Naive thymus-derived CD4-positive, alpha-beta T cell (primary cell): ENCODE measurements around the gene UCP3. TPM values are rescaled to one million over a fixed set of nuclear protein-coding genes. Genes with fewer than 3 reads are reported as not detected.
A peak's percentile ranks its signal among the peaks of the same experiment; 100 is the strongest.

Experiments used
- ATAC-seq: fragments of 150-1000 bp; cut with Tn5 transposase; 2 replicates; pipeline ENCODE4 v1.10.0; 2021; ENCODE audit warnings: mild to moderate bottlenecking, moderate library complexity
- CTCF ChIA-PET: fragments of 350-600 bp; sonication (Branson Sonifier 250); formaldehyde crosslinking; loops from one replicate; lab custom pipeline; 2021; ENCODE audit warnings: antibody characterized with exemption; lab: Charles Lee
- POLR2A ChIA-PET: fragments of 350-600 bp; sonication (Branson Sonifier 250); formaldehyde crosslinking; loops from one replicate; lab custom pipeline; 2021; ENCODE audit warnings: antibody characterized with exemption, inconsistent platforms; lab: Charles Lee
- DNase-seq, 9 donors: peaks; one replicate each; pipeline versions ENCODE4 v3.0.0 to v3.0.0-alpha.2; 2020 to 2022; ENCODE audit warnings: mixed read lengths in 1 of 9
- H3K27ac ChIP-seq: one replicate; pipeline ENCODE4 v1.7.0; 2013; ENCODE audit warnings: mild to moderate bottlenecking, low read depth, low read length, moderate library complexity
- H3K27me3 ChIP-seq, 2 donors: one replicate each; pipeline ENCODE4 v1.7.0; 2013; ENCODE audit warnings: low read length in 2 of 2, mild to moderate bottlenecking in 2 of 2, moderate library complexity in 2 of 2; ENCODE audit not compliant: control insufficient read depth in 2 of 2, insufficient read depth in 2 of 2
- H3K36me3 ChIP-seq, 3 experiments: 1 replicate in 2 of 3; 2 replicates in 1 of 3; pipeline ENCODE4 v1.7.0; 2013; ENCODE audit warnings: low read length in 3 of 3, mild to moderate bottlenecking in 3 of 3, moderate library complexity in 1 of 3; ENCODE audit not compliant: insufficient read depth in 3 of 3, control insufficient read depth in 2 of 3
- H3K4me1 ChIP-seq, 2 donors: one replicate each; pipeline ENCODE4 v1.7.0; 2013; ENCODE audit warnings: low read length in 2 of 2, mild to moderate bottlenecking in 2 of 2, moderate library complexity in 1 of 2; ENCODE audit not compliant: control insufficient read depth in 2 of 2, insufficient read depth in 2 of 2
- H3K4me3 ChIP-seq: 2 replicates; pipeline ENCODE4 v1.7.0; 2013; ENCODE audit warnings: mild to moderate bottlenecking, low read length
- H3K9me3 ChIP-seq, 3 experiments: 1 replicate in 2 of 3; 2 replicates in 1 of 3; pipeline ENCODE4 v1.7.0; 2013; ENCODE audit warnings: low read length in 3 of 3; ENCODE audit not compliant: control insufficient read depth in 2 of 3
- H3K27ac Mint-ChIP-seq, 9 donors: one replicate each; pipeline ENCODE4 v1.8.0; 2020 to 2022; ENCODE audit warnings: mixed read lengths in 9 of 9, mild to moderate bottlenecking in 8 of 9, moderate library complexity in 5 of 9, inconsistent platforms in 2 of 9
- H3K27me3 Mint-ChIP-seq, 5 donors: one replicate each; pipeline ENCODE4 v1.8.0; 2021 to 2022; ENCODE audit warnings: mixed read lengths in 5 of 5, mild to moderate bottlenecking in 1 of 5
- H3K36me3 Mint-ChIP-seq, 5 donors: one replicate each; pipeline ENCODE4 v1.8.0; 2020 to 2022; ENCODE audit warnings: mixed read lengths in 5 of 5, mild to moderate bottlenecking in 3 of 5, inconsistent platforms in 1 of 5
- H3K4me1 Mint-ChIP-seq, 7 donors: one replicate each; pipeline ENCODE4 v1.8.0; 2020 to 2022; ENCODE audit warnings: mixed read lengths in 7 of 7, mild to moderate bottlenecking in 3 of 7, inconsistent platforms in 1 of 7
- H3K4me3 Mint-ChIP-seq, 10 donors: one replicate each; pipeline ENCODE4 v1.8.0; 2020 to 2022; ENCODE audit warnings: mild to moderate bottlenecking in 10 of 10, mixed read lengths in 10 of 10, moderate library complexity in 6 of 10, inconsistent platforms in 2 of 10
- H3K9me3 Mint-ChIP-seq, 11 donors: one replicate each; pipeline ENCODE4 v1.8.0; 2020 to 2022; ENCODE audit warnings: mixed read lengths in 11 of 11, mild to moderate bottlenecking in 4 of 11, inconsistent platforms in 1 of 11, moderate library complexity in 1 of 11
- intact Hi-C, 2 donors: fragments of 100-400 bp; cut with micrococcal nuclease; formaldehyde crosslinking; loops; one replicate each; pipeline ENCODE4 v1.15.1; 2023
- polyA plus RNA-seq, 2 donors: library from polyadenylated mRNA; unstranded; fragments of 300-500 nt; fragmentation: Illumina TruSeq; gene quantifications; one replicate each; pipeline ENCODE4 v1.2.3, GENCODE V29; 2021
- total RNA-seq, 6 experiments: library from RNA in 5 of 6; stranded (reverse) in 5 of 6; gene quantifications; 1 replicate in 5 of 6; 2 replicates in 1 of 6; pipeline ENCODE4 v1.2.3 and lab custom pipeline; 2021 to 2026

Gene UCP3
- total and polyA plus RNA-seq, 7 experiments from 2014 or later: 0.41 to 10.5 (median 6.1) TPM

DNA sequence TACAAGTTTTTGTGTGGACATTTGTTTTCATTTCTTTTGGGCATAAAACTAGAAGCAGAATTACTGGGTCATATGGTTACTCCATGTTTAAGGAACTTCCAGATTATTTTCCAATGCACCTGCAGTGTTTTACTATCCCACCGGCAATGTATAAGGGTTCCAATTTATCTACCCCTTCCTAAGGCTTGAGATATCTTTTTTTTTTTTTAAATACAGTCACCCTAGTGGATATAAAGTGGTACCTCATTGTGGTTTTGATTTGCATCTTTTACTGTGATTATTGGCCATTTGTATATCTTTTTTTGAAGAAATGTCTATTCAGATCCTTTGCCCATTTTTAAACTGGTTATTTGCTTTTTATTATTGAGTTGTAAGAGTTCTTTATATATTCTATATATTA, 34.6 kb upstream of the UCP3 start:
- Mint-ChIP-seq H3K36me3 (peaks cover 13 to 64% (median 26%) of the 10 kb centered on the region in 5 donors), H3K4me3 (no peak overlapping the region), H3K27me3 (no peaks in the 10 kb centered on the region), H3K27ac (peak overlapping the region in 1 of 9 donors; percentile 23), H3K4me1 (peaks cover 0 to 8% (median 5%) of the 10 kb centered on the region in 7 donors), H3K9me3 (no peaks in the 10 kb centered on the region)
- Histone ChIP-seq H3K4me1 (no peaks in the 10 kb centered on the region), H3K4me3 (no peak overlapping the region), H3K36me3 (peaks cover 10 to 40% (median 10%) of the 10 kb centered on the region in 3 experiments), H3K27me3 (no peaks in the 10 kb centered on the region), H3K27ac (no peak overlapping the region), H3K9me3 (no peaks in the 10 kb centered on the region)
- ChIA-PET CTCF (no interaction called here), POLR2A (no interaction called here)
- DNase-seq (no peak), ATAC-seq (no peak)
- intact Hi-C loops: no loop called here

- no peaks in the 10 kb centered on the region for H3K27me3 ChIP-seq
- no peak overlapping the region for H3K27ac ChIP-seq
- Mint-ChIP-seq H3K4me1 (peaks cover 0 to 16% (median 9%) of the 10 kb centered on the region in 7 donors), H3K4me3 (no peak overlapping the region), H3K36me3 (peaks cover 17 to 79% (median 37%) of the 10 kb centered on the region in 5 donors), H3K27me3 (no peaks in the 10 kb centered on the region), H3K9me3 (no peaks in the 10 kb centered on the region), H3K27ac (peak overlapping the region in 3 of 9 donors; percentile 33 to 74 (median 61))
- no peak overlapping the region for H3K4me3 ChIP-seq
- ChIA-PET CTCF (interaction anchor here (0.7 kb wide), 2 partner anchors 285 to 333 kb away, joined by 3 read pairs; no protein-coding TSS in a partner anchor), POLR2A (no interaction called here)
- intact Hi-C loops: no loop called here
- H3K9me3 ChIP-seq: no peaks in the 10 kb centered on the region
- H3K36me3 ChIP-seq: peaks cover 6 to 68% (median 10%) of the 10 kb centered on the region in 3 experiments
- DNase-seq (no peak), ATAC-seq (no peak)
- H3K4me1 ChIP-seq: no peaks in the 10 kb centered on the region
These were observed 28.4 kb upstream of the UCP3 start for GRCh38 chr11:74037309-74037708.

GRCh38 chr11:74035264-74035663, 26.4 kb upstream of the UCP3 start:
- POLR2A ChIA-PET: interaction anchor here (1.0 to 4.6 kb wide), 3 partner anchors 40 to 64 kb away, joined by 3 to 34 read pairs (median 5); partner anchors contain the start of gene UCP2
- no peak for DNase-seq
- no peak for ATAC-seq
- Histone ChIP-seq H3K27ac (no peak overlapping the region), H3K4me1 (peaks cover 0 to 5% of the 10 kb centered on the region in 2 donors), H3K9me3 (no peaks in the 10 kb centered on the region), H3K27me3 (no peaks in the 10 kb centered on the region), H3K4me3 (no peak overlapping the region), H3K36me3 (peaks cover 6 to 68% (median 10%) of the 10 kb centered on the region in 3 experiments)
- no peaks in the 10 kb centered on the region for H3K27me3 Mint-ChIP-seq
- intact Hi-C loops: no loop called here
- no peaks in the 10 kb centered on the region for H3K9me3 Mint-ChIP-seq
- peaks cover 14 to 29% (median 21%) of the 10 kb centered on the region in 7 donors for H3K4me1 Mint-ChIP-seq
- H3K4me3 Mint-ChIP-seq: no peak overlapping the region
- CTCF ChIA-PET: interaction anchor here (3.8 to 5.8 kb wide), 2 partner anchors 56 to 70 kb away, joined by 21 to 50 read pairs; no protein-coding TSS in a partner anchor
- H3K27ac Mint-ChIP-seq: peak overlapping the region in 4 of 9 donors; percentile 6 to 49 (median 30)
- H3K36me3 Mint-ChIP-seq: peaks cover 14 to 81% (median 37%) of the 10 kb centered on the region in 5 donors

DNA sequence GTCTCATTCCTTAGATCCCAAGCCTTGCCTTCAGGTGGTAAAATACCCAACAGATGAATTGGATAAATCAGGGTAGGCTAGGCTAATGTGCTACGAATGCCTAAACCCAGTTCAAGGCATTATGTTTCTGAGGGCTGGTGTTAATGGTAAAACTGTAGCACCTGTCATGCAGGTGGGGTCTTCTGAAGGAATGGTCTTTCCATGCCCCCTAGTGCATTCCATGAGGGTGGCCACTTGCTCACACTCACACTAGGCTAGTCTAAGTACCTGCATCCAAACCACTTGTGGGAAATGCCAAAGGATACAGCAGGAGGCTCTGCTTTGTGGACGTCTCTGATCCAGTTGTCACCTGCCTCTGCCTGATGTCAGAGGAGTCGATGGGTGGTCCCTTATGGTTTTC, 24.2 kb upstream of the UCP3 start:
- DNase-seq (peak in 7 of 9 donors; percentile 28 to 57 (median 42)), ATAC-seq (peak; percentile 76)
- Mint-ChIP-seq H3K4me1 (peaks cover 17 to 33% (median 25%) of the 10 kb centered on the region in 7 donors), H3K9me3 (no peaks in the 10 kb centered on the region), H3K4me3 (no peak overlapping the region), H3K36me3 (peaks cover 24 to 79% (median 34%) of the 10 kb centered on the region in 5 donors), H3K27me3 (no peaks in the 10 kb centered on the region), H3K27ac (peak overlapping the region in 3 of 9 donors; percentile 25 to 72 (median 63))
- ChIA-PET CTCF (interaction anchor here (0.7 to 5.8 kb wide), 7 partner anchors 22 to 68 kb away, joined by 3 to 50 read pairs (median 10); no protein-coding TSS in a partner anchor), POLR2A (interaction anchor here (0.7 to 4.6 kb wide), 7 partner anchors 19 to 66 kb away, joined by 3 to 34 read pairs (median 6); partner anchors contain the start of gene UCP2)
- H3K9me3 ChIP-seq: no peaks in the 10 kb centered on the region
- peaks cover 0 to 7% of the 10 kb centered on the region in 2 donors for H3K4me1 ChIP-seq
- intact Hi-C loops: loop anchor here (1.0 to 5.0 kb wide), 6 partner anchors 22 to 69 kb away; partner anchors contain the start of gene UCP2 (in 1 of the 2)
- H3K27ac ChIP-seq: no peak overlapping the region
- no peak overlapping the region for H3K4me3 ChIP-seq
- no peaks in the 10 kb centered on the region for H3K27me3 ChIP-seq
- peaks cover 0 to 52% (median 0%) of the 10 kb centered on the region in 3 experiments for H3K36me3 ChIP-seq

DNA sequence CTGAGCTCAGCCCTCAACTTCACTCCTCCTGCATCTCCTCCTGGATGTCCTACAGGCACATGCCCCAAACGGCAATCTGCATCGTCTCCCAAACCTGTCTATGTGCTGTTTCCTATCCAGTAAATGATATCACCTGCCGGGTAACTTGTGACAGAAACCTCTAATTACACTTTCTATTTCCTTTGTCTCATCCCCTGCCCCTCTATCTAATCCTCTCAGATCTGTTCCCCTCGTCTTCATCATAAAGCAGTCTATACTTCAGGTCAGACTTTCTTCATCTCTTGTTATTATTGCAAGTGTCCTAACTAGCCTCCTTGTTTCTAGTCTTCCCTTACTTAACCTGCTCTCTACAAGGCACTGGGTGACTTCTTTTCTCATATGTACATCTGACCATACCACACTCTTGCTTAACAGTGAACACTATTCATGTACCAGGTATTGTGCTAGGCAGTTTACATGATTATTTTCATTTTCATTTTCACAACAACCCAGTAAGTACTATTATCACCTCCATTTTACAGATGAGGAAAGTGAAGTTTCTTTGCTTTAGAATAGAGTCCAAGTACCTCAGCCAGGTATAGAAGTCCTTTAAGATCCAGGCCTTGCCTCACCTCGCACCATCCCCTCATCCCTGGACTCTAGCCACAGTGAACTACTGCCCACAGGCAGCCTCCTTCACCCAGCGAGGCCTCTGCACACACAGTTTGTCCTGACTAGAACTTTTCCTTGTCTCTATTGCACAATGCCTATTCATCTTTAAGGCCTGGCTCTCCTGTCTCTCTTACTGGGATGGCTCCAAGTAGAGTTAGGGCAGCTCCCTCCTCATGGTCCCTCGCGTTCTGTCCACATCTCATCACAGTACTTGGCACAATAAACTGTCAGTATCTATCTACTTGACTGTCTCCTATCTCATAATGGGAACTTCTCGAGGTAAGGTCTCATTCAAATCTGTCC, 22.1 kb upstream of the UCP3 start:
- Mint-ChIP-seq H3K9me3 (no peaks in the 10 kb centered on the region), H3K4me1 (peaks cover 17 to 39% (median 25%) of the 10 kb centered on the region in 7 donors), H3K27ac (peak overlapping the region in 8 of 9 donors; percentile 3 to 91 (median 44)), H3K27me3 (no peaks in the 10 kb centered on the region), H3K36me3 (peaks cover 24 to 68% (median 38%) of the 10 kb centered on the region in 5 donors), H3K4me3 (peak overlapping the region in 6 of 10 donors; percentile 3 to 70 (median 16))
- ChIA-PET CTCF (interaction anchor here (0.9 to 5.8 kb wide), 4 partner anchors 36 to 67 kb away, joined by 3 to 50 read pairs (median 17); no protein-coding TSS in a partner anchor), POLR2A (interaction anchor here (1.0 to 2.7 kb wide), 6 partner anchors 10 to 58 kb away, joined by 3 to 12 read pairs (median 4); partner anchors contain the start of gene UCP2)
- Histone ChIP-seq H3K4me1 (peaks cover 0 to 7% of the 10 kb centered on the region in 2 donors), H3K27ac (no peak overlapping the region), H3K27me3 (no peaks in the 10 kb centered on the region), H3K4me3 (no peak overlapping the region), H3K9me3 (no peaks in the 10 kb centered on the region), H3K36me3 (peaks cover 0 to 32% (median 0%) of the 10 kb centered on the region in 3 experiments)
- ATAC-seq (peak; percentile 52), DNase-seq (no peak)
- intact Hi-C loops: loop anchor here in 1 of 2 donors (1.0 to 5.0 kb wide), 2 partner anchors 36 to 49 kb away; partner anchors contain the start of gene UCP2
